Natural killer cell (primary cell): ENCODE results near the gene ABCA10. TPM values are rescaled to one million over a fixed set of nuclear protein-coding genes. Genes with fewer than 3 reads are reported as not detected.

Experiments used
- ATAC-seq, 3 donors: fragments of 150-1000 bp in 2 of 3; fragments of 200-7000 bp in 1 of 3; cut with Tn5 transposase; 1 replicate in 1 of 3; 2 replicates in 2 of 3; pipeline ENCODE4 v1.10.0; 2021; ENCODE audit warnings: mild to moderate bottlenecking in 2 of 3, moderate library complexity in 2 of 3
- DNase-seq, 2 donors: peaks; one replicate each; pipeline versions ENCODE4 v3.0.0 to v3.0.0-alpha.2; 2013 to 2021; ENCODE audit warnings: mixed read lengths in 1 of 2
- H3K27ac ChIP-seq: one replicate; pipeline ENCODE4 v1.5.1; 2013; ENCODE audit warnings: mild to moderate bottlenecking, low read length
- H3K27me3 ChIP-seq: one replicate; pipeline ENCODE4 v1.6.1; 2013; ENCODE audit warnings: low read length; ENCODE audit not compliant: control insufficient read depth, insufficient read depth
- H3K36me3 ChIP-seq: one replicate; pipeline ENCODE4 v1.6.1; 2013; ENCODE audit warnings: low read length; ENCODE audit not compliant: control insufficient read depth, insufficient read depth
- H3K4me1 ChIP-seq: one replicate; pipeline ENCODE4 v1.6.1; 2013; ENCODE audit warnings: low read length; ENCODE audit not compliant: control insufficient read depth, insufficient read depth
- H3K4me3 ChIP-seq: one replicate; pipeline ENCODE4 v1.5.1; 2013; ENCODE audit warnings: low read length
- H3K9me3 ChIP-seq: one replicate; pipeline ENCODE4 v1.6.1; 2013; ENCODE audit warnings: low read length; ENCODE audit not compliant: control insufficient read depth, insufficient read depth
- H3K27ac Mint-ChIP-seq, 2 donors: one replicate each; pipeline ENCODE4 v1.8.0; 2022; ENCODE audit warnings: mild to moderate bottlenecking in 2 of 2, mixed read lengths in 2 of 2, moderate library complexity in 1 of 2
- H3K27me3 Mint-ChIP-seq, 2 donors: one replicate each; pipeline ENCODE4 v1.8.0; 2022; ENCODE audit warnings: low read depth in 2 of 2, mixed read lengths in 2 of 2
- H3K36me3 Mint-ChIP-seq: one replicate; pipeline ENCODE4 v1.8.0; 2022; ENCODE audit warnings: mixed read lengths
- H3K4me1 Mint-ChIP-seq, 2 donors: one replicate each; pipeline ENCODE4 v1.8.0; 2022; ENCODE audit warnings: mixed read lengths in 2 of 2
- H3K4me3 Mint-ChIP-seq: one replicate; pipeline ENCODE4 v1.8.0; 2022; ENCODE audit warnings: mild to moderate bottlenecking, moderate library complexity, mixed read lengths
- H3K9me3 Mint-ChIP-seq, 2 donors: one replicate each; pipeline ENCODE4 v1.8.0; 2022; ENCODE audit warnings: mixed read lengths in 2 of 2
- CTCF ChIP-seq: fragments of 200-600 bp; IDR thresholded peaks from one replicate; pipeline ENCODE4 v1.8.0; 2022; ENCODE audit warnings: antibody characterized with exemption
- WGBS: methylation state at CpG from one replicate; pipeline ENCODE4 v1.1.7; 2013; ENCODE audit warnings: missing lambda C conversion rate; ENCODE audit not compliant: insufficient coverage; 5-methylcytosine and 5-hydroxymethylcytosine counted together
- intact Hi-C: fragments of 100-400 bp; cut with micrococcal nuclease; formaldehyde crosslinking; loops from one replicate; pipeline ENCODE4 v1.14.2; 2022
- total RNA-seq, 4 donors: library from RNA; stranded (reverse); fragments of 120-200 nt in 1 of 4; gene quantifications; one replicate each; pipeline versions ENCODE4 v1.2.3 to v1.2.4, GENCODE V29; 2013 to 2022

The ABCA10 gene
- total RNA-seq, 3 donors from 2014 or later (not counting 1 experiment from before 2014, with no cell fraction given) = 2.3 to 3.4 (median 2.7) TPM

GRCh38 chr17:69232650-69233049 lies 4.0 kb upstream of the ABCA10 start:
- H3K9me3 Mint-ChIP-seq = peaks cover 0 to 11% of the 10 kb centered on the region in 2 donors

GRCh38 chr17:69231521-69231920 lies 2.9 kb upstream of the ABCA10 start:
- WGBS = no CpG with 5 or more reads among the region's 1 CpG
- no peak for TF ChIP-seq CTCF
- Mint-ChIP-seq H3K36me3 (peaks cover 11% of the 10 kb centered on the region), H3K4me3 (no peak overlapping the region), H3K27me3 (no peaks in the 10 kb centered on the region), H3K9me3 (peaks cover 0 to 11% of the 10 kb centered on the region in 2 donors), H3K27ac (no peak overlapping the region), H3K4me1 (peaks cover 0 to 11% of the 10 kb centered on the region in 2 donors)
- intact Hi-C loops = no loop called here
- DNase-seq (no peak), ATAC-seq (no peak)
- Histone ChIP-seq H3K36me3 (no peaks in the 10 kb centered on the region), H3K27me3 (no peaks in the 10 kb centered on the region), H3K27ac (no peak overlapping the region), H3K4me3 (no peak overlapping the region), H3K4me1 (no peaks in the 10 kb centered on the region), H3K9me3 (peaks cover 6% of the 10 kb centered on the region)

More at GRCh38 chr17:69232650-69233049, 4.0 kb upstream of the ABCA10 start:
- ATAC-seq (no peak), DNase-seq (no peak)
- H3K9me3 ChIP-seq = peaks cover 6% of the 10 kb centered on the region
- Mint-ChIP-seq H3K4me3 (no peak overlapping the region), H3K27ac (no peak overlapping the region), H3K27me3 (no peaks in the 10 kb centered on the region), H3K36me3 (peaks cover 11% of the 10 kb centered on the region), H3K4me1 (peaks cover 0 to 8% of the 10 kb centered on the region in 2 donors)
- TF ChIP-seq CTCF = no peak
- no peak overlapping the region for H3K4me3 ChIP-seq
- H3K4me1 ChIP-seq = no peaks in the 10 kb centered on the region
- H3K27me3 ChIP-seq = no peaks in the 10 kb centered on the region
- H3K36me3 ChIP-seq = no peaks in the 10 kb centered on the region
- intact Hi-C loops = no loop called here
- no peak overlapping the region for H3K27ac ChIP-seq

- no peak for TF ChIP-seq CTCF
- Histone ChIP-seq H3K27ac (no peak overlapping the region), H3K4me1 (no peaks in the 10 kb centered on the region), H3K27me3 (no peaks in the 10 kb centered on the region), H3K36me3 (no peaks in the 10 kb centered on the region), H3K4me3 (no peak overlapping the region), H3K9me3 (peaks cover 6% of the 10 kb centered on the region)
- intact Hi-C loops = no loop called here
- DNase-seq (no peak), ATAC-seq (no peak)
- H3K4me1 Mint-ChIP-seq = peaks cover 0 to 11% of the 10 kb centered on the region in 2 donors
- peaks cover 11% of the 10 kb centered on the region for H3K36me3 Mint-ChIP-seq
- no peak overlapping the region for H3K4me3 Mint-ChIP-seq
- H3K9me3 Mint-ChIP-seq = peaks cover 0 to 11% of the 10 kb centered on the region in 2 donors
- 91% methylated on average over 3 of the region's 3 CpGs for WGBS
- no peaks in the 10 kb centered on the region for H3K27me3 Mint-ChIP-seq
- H3K27ac Mint-ChIP-seq = no peak overlapping the region
These were observed 2.3 kb upstream of the ABCA10 start for GRCh38 chr17:69230939-69231338.

- H3K4me1 Mint-ChIP-seq = peaks cover 10 to 16% of the 10 kb centered on the region in 2 donors
- Histone ChIP-seq H3K36me3 (no peaks in the 10 kb centered on the region), H3K27ac (no peak overlapping the region), H3K4me3 (no peak overlapping the region), H3K27me3 (no peaks in the 10 kb centered on the region), H3K9me3 (no peaks in the 10 kb centered on the region), H3K4me1 (no peaks in the 10 kb centered on the region)
- H3K27ac Mint-ChIP-seq = no peak overlapping the region
- H3K4me3 Mint-ChIP-seq = no peak overlapping the region
- intact Hi-C loops = no loop called here
- no peak for ATAC-seq
- no peak for TF ChIP-seq CTCF
- H3K27me3 Mint-ChIP-seq = no peaks in the 10 kb centered on the region
- no peak for DNase-seq
- peaks cover 6% of the 10 kb centered on the region for H3K36me3 Mint-ChIP-seq
- H3K9me3 Mint-ChIP-seq = peaks cover 0 to 9% of the 10 kb centered on the region in 2 donors
These were observed 606 bp downstream of the ABCA10 start for GRCh38 chr17:69228018-69228417.
